SK-N-SH treated with all-trans-retinoic acid at 6 μM for 48 hours (cell line): Measurements from ENCODE around the gene TPST1.

Experiments
- ARNTL ChIP-seq: fragments of 450-650 bp; formaldehyde crosslinking; IDR thresholded peaks from 2 replicates; pipeline ENCODE4 v1.5.0; 2020; ENCODE audit warnings: low read depth, mild to moderate bottlenecking, moderate library complexity, borderline replicate concordance
- ISL1 ChIP-seq: fragments of 250-450 bp; sonication (Bioruptor Pico); IDR thresholded peaks from 2 replicates; pipeline ENCODE4 v2.1.2; 2022; ENCODE audit warnings: mild to moderate bottlenecking, moderate library complexity
- PPARA ChIP-seq: fragments of 250-450 bp; sonication (Bioruptor Pico); IDR thresholded peaks from 2 replicates; pipeline ENCODE4 v1.5.0; 2020; ENCODE audit warnings: mild to moderate bottlenecking, borderline replicate concordance
- RARB ChIP-seq: fragments of 250-450 bp; sonication (Bioruptor Pico); IDR thresholded peaks from 2 replicates; pipeline ENCODE4 v1.8.0; 2021; ENCODE audit warnings: mild to moderate bottlenecking, moderate library complexity
- TSHZ2 ChIP-seq: fragments of 250-450 bp; sonication (Bioruptor Pico); IDR thresholded peaks from 2 replicates; pipeline ENCODE4 v1.5.0; 2020; ENCODE audit warnings: mild to moderate bottlenecking, moderate library complexity
- ZFP30 ChIP-seq: fragments of 450-650 bp; formaldehyde crosslinking; IDR thresholded peaks from 2 replicates; pipeline ENCODE4 v1.5.0; 2022; ENCODE audit warnings: mild to moderate bottlenecking, moderate library complexity
- ZNF8 ChIP-seq: fragments of 450-650 bp; formaldehyde crosslinking; IDR thresholded peaks from 2 replicates; pipeline ENCODE4 v1.5.0; 2020; ENCODE audit warnings: mild to moderate bottlenecking, moderate library complexity
- TF ChIP-seq, protein P1 (sequence below): fragments of 250-450 bp; sonication (Bioruptor Pico); IDR thresholded peaks from 2 replicates; pipeline ENCODE4 v1.8.0; 2020; ENCODE audit warnings: mild to moderate bottlenecking, moderate library complexity, borderline replicate concordance
- TF ChIP-seq, protein P2 (sequence below): fragments of 250-450 bp; sonication (Bioruptor Pico); IDR thresholded peaks from 2 replicates; pipeline ENCODE4 v1.5.1; 2020; ENCODE audit warnings: low read depth, mild to moderate bottlenecking, moderate library complexity

GRCh38 chr7:66310620-66311019 is 105.5 kb downstream of the TPST1 start:
- TF ChIP-seq RARB (CRISPR knock-in tag) (no peak), ZNF8 (CRISPR knock-in tag) (no peak), ISL1 (CRISPR knock-in tag) (no peak), PPARA (CRISPR knock-in tag) (no peak), ARNTL (CRISPR knock-in tag) (no peak), ZFP30 (CRISPR knock-in tag) (no peak), TSHZ2 (CRISPR knock-in tag) (no peak)
- TF ChIP-seq, protein P1, sequence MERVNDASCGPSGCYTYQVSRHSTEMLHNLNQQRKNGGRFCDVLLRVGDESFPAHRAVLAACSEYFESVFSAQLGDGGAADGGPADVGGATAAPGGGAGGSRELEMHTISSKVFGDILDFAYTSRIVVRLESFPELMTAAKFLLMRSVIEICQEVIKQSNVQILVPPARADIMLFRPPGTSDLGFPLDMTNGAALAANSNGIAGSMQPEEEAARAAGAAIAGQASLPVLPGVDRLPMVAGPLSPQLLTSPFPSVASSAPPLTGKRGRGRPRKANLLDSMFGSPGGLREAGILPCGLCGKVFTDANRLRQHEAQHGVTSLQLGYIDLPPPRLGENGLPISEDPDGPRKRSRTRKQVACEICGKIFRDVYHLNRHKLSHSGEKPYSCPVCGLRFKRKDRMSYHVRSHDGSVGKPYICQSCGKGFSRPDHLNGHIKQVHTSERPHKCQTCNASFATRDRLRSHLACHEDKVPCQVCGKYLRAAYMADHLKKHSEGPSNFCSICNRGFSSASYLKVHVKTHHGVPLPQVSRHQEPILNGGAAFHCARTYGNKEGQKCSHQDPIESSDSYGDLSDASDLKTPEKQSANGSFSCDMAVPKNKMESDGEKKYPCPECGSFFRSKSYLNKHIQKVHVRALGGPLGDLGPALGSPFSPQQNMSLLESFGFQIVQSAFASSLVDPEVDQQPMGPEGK, result no peak
- TF ChIP-seq, protein P2, sequence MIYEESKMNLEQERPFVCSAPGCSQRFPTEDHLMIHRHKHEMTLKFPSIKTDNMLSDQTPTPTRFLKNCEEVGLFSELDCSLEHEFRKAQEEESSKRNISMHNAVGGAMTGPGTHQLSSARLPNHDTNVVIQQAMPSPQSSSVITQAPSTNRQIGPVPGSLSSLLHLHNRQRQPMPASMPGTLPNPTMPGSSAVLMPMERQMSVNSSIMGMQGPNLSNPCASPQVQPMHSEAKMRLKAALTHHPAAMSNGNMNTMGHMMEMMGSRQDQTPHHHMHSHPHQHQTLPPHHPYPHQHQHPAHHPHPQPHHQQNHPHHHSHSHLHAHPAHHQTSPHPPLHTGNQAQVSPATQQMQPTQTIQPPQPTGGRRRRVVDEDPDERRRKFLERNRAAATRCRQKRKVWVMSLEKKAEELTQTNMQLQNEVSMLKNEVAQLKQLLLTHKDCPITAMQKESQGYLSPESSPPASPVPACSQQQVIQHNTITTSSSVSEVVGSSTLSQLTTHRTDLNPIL (CRISPR knock-in tag), result no peak
